T-helper 22 cell (primary cell): ENCODE data around the gene PRDM5.

Source experiments
- DNase-seq: peaks from one replicate; pipeline ENCODE4 v3.0.0-alpha.2; 2020; ENCODE audit warnings: low read depth

The PRDM5 gene

GRCh38 chr4:120819805-120820437 is 102.6 kb downstream of the PRDM5 start:
- no peak for DNase-seq

- DNase-seq, result no peak
Observed at GRCh38 chr4:120816296-120816965, 106.1 kb downstream of the PRDM5 start.

DNA sequence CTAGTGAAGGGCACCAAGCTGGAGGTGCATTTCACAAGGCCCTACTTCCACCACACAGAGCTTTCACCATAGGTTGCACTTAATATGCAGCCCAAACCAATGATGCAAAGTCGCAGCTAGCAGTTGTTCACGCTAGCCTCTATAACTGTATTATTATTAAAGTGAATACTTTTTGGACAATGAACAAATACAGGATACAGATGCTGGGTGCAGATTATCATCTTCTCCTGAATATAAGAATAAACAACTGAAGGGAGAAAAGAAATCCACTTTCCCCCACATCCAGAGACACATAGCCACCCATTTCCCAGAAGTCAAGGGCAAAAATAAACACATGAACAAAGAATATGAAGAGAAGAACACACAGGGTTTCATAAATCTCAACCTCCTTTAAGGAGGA is 107.2 kb downstream of the PRDM5 start:
- DNase-seq, result no peak

DNA sequence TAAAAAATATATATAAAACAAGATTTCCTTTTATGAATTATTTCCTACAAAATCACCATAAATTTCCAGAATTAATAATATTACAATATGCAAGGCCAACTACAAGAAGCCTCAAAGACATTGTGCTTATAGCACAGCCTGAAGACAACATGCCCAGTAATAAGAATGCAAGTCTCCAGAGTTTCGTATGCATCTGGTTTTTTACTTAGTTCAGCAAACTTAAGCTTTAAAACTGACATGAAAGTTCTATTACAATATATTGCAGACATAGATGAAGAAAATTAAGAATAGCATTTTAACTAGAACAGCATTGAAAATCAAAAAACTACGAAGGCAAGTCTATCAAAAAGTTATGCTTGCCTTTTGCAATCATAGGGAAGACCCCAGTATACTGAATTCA is 107.6 kb downstream of the PRDM5 start:
- DNase-seq, result no peak

DNA sequence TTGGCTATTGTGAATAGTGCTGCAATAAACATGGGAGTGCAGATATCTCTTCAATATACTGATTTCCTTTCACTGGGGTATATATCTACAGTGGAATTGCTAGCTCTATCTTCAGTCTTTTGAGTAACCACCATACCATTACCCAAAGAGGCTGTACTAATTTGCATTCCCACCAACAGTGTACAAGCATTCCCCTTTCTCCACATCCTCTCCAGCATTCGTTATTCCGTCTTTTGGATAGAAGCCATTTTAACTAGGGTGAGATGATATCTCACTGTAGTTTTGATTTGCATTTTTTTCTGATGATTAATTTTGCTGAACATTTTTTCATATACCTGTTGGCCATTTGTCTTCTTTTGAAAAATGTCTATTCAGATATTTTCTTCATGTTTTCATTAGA is 110.3 kb downstream of the PRDM5 start:
- no peak for DNase-seq

DNA sequence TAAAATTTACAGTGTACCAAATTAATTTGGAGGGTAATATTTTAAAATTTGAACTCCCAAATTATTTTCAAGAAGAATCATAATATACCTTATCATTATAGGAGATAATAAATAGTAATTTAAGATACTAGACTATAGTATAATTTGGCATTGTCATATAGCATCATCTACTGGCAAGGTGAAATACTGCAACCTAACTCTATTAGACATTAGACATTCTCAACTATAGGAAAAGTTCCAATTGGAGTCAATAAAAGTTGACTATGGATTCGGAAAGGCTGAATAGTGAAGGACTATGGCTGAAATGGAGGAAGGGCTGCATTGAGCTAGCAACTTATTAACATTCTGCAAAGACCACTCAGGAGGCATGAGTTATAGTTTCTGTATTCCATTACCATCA is 113.0 kb downstream of the PRDM5 start:
- DNase-seq, result no peak

- DNase-seq, result no peak
Observed at GRCh38 chr4:120808475-120809141, 113.9 kb downstream of the PRDM5 start.

GRCh38 chr4:120801137-120801758 is 121.3 kb downstream of the PRDM5 start:
- no peak for DNase-seq

- no peak for DNase-seq
Observed at GRCh38 chr4:120798570-120798969, 124.0 kb downstream of the PRDM5 start.

- no peak for DNase-seq
Observed at GRCh38 chr4:120796271-120796670, 126.3 kb downstream of the PRDM5 start.

DNA sequence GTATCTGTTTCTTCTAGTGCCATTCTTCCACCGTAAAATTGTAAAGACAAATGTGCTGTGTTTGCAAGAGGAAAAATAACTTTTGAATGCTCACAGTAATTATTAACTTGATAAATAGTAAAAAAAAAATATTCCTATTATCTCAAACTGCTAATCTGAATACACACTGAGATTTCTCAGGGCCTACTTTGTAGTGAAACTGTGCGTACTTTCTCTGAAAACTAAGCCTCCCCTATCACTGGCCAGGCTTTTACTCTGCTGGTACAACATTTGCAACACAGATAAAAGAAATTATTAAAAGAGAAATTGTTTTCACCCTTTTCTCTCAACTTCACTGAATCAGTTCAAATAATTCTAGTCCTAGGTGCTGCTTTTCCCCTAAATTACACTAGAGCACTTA is 137.3 kb downstream of the PRDM5 start:
- no peak for DNase-seq

GRCh38 chr4:120777459-120777858 is 145.1 kb downstream of the PRDM5 start:
- DNase-seq, result no peak

GRCh38 chr4:120775431-120775830 is 147.1 kb downstream of the PRDM5 start:
- no peak for DNase-seq

- no peak for DNase-seq
Observed at GRCh38 chr4:120773641-120774040, 148.9 kb downstream of the PRDM5 start.

GRCh38 chr4:120771907-120772306 is 150.6 kb downstream of the PRDM5 start:
- no peak for DNase-seq

- DNase-seq, result no peak
Observed at GRCh38 chr4:120770897-120771296, 151.6 kb downstream of the PRDM5 start.

GRCh38 chr4:120769227-120769626 is 153.3 kb downstream of the PRDM5 start:
- DNase-seq, result no peak

GRCh38 chr4:120765260-120765680 is 157.3 kb downstream of the PRDM5 start:
- DNase-seq, result no peak

DNA sequence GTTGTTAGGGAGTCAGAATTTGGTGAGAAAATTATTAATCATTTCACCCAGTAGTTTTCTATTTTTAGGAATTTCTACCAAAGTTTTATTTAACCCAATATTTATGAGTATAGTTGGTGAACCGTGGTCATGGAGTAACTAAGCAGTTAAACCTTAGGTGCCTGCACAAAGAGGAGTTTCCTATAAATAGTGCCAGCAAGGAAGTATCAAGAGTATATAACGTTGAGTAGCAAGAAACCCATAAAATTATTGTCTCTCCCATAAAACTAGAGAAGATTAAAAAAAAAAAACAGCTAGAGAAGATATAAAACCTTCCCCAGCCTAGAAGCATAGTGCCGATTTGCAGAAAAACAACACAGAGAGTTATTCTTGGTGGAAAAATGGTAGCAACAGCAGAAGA is 158.9 kb downstream of the PRDM5 start:
- DNase-seq, result no peak

DNA sequence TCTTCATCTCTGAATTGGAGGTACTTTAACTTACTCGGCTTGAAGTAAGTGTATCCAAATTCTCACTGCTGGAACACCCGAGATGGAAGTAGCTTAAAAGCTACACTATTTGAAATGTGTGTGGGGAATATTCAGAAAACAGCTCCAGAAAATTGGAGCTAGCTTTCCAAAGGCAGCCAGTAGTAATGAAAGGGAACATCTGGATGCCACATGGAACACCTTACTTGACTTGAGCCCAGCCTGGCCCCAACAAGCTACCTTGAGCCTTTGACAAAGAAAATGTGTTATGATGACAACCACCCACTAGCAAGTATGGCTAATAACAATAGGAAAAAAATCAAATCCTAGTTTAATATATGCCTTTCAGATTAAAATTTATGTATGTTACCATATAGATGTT is 161.5 kb downstream of the PRDM5 start:
- no peak for DNase-seq

GRCh38 chr4:120760047-120760446 is 162.5 kb downstream of the PRDM5 start:
- DNase-seq, result no peak

GRCh38 chr4:120755864-120756263 is 166.7 kb downstream of the PRDM5 start:
- no peak for DNase-seq

DNA sequence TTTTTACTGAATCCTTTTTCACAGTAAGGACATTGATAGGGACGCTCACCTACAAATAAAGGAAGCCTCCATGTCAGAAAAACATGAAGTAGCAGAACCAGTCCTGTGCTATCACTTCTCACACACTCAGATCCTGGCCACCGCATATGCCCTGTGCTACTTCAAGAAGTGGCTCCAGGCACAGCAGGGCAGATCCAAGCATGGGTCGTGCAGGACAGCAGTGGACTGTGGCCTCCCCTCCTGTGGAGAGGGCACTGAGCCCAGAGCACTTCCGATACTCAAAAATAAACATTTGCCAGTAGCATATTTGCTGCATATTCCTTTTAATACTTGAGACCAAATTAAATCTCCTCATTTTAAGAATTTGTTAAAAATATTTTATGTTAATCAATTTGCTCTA is 167.9 kb downstream of the PRDM5 start:
- DNase-seq, result no peak
